SK-N-SH (cell line): Measurements from ENCODE around the gene TMEM229A. TPM values are rescaled to one million over a fixed set of nuclear protein-coding genes. Genes with fewer than 3 reads are reported as not detected.

ENCODE experiments used
- CTCF ChIA-PET: fragments of 300-600, 350-600 bp; formaldehyde crosslinking; extraction: SDS; loops from one replicate; lab custom pipeline; 2021; lab: Yijun Ruan, JAX
- POLR2A ChIA-PET: fragments of 350-600 bp; sonication (Branson Sonifier 250); formaldehyde crosslinking; extraction: SDS; loops from one replicate; lab custom pipeline; 2020; ENCODE audit warnings: antibody characterized with exemption, inconsistent platforms; lab: Yijun Ruan, JAX
- DNase-seq: peaks from one replicate; pipeline ENCODE4 v3.0.0; 2012
- H2AFZ ChIP-seq: fragments of 200-600 bp; sonication (generic); 2 replicates; pipeline ENCODE4 v1.8.1; 2016; ENCODE audit warnings: antibody characterized with exemption, mild to moderate bottlenecking, low read depth
- H3F3A ChIP-seq: fragments of 200-600 bp; sonication (generic); replicated peaks from 2 replicates; pipeline ENCODE3; 2016; ENCODE audit warnings: antibody characterized with exemption, mild to moderate bottlenecking; ENCODE audit not compliant: insufficient read depth
- H3K27ac ChIP-seq, 2 experiments: fragments of 200-500 bp in 1 of 2; fragments of 200-600 bp in 1 of 2; sonication (Bioruptor generic) in 1 of 2; sonication (generic), shearing (Covaris generic) in 1 of 2; 2 replicates each; pipeline versions ENCODE4 v1.5.1 to v1.6.1; 2014 to 2016; ENCODE audit warnings: low read depth in 2 of 2, inconsistent platforms in 1 of 2, low read length in 1 of 2, mild to moderate bottlenecking in 1 of 2, mixed read lengths in 1 of 2
- H3K27me3 ChIP-seq: fragments of 200-600 bp; sonication (generic), shearing (Covaris generic); 2 replicates; pipeline ENCODE4 v1.6.1; 2016; ENCODE audit warnings: mixed run types; ENCODE audit not compliant: insufficient read depth
- H3K36me3 ChIP-seq, 2 experiments: fragments of 200-500 bp in 1 of 2; fragments of 200-600 bp in 1 of 2; sonication (Bioruptor generic) in 1 of 2; sonication (generic) in 1 of 2; replicated peaks in 1 of 2; 2 replicates each; pipeline versions ENCODE3 to v1.5.1; 2014 to 2016; ENCODE audit warnings: low read length in 1 of 2, mild to moderate bottlenecking in 1 of 2; ENCODE audit not compliant: insufficient read depth in 2 of 2, control insufficient read depth in 1 of 2
- H3K4me1 ChIP-seq, 2 experiments: fragments of 200-500 bp in 1 of 2; fragments of 200-600 bp in 1 of 2; sonication (Bioruptor generic) in 1 of 2; sonication (generic), shearing (Covaris generic) in 1 of 2; 2 replicates each; pipeline versions ENCODE4 v1.5.1 to v1.6.1; 2014 to 2016; ENCODE audit warnings: low read depth in 1 of 2, low read length in 1 of 2, mixed run types in 1 of 2; ENCODE audit not compliant: insufficient read depth in 2 of 2, control insufficient read depth in 1 of 2
- H3K4me2 ChIP-seq: fragments of 200-600 bp; sonication (generic), shearing (Covaris generic); 2 replicates; pipeline ENCODE4 v1.6.1; 2017; ENCODE audit warnings: mixed run types
- H3K4me3 ChIP-seq, 2 experiments: fragments of 200-500 bp in 1 of 2; fragments of 200-600 bp in 1 of 2; sonication (Bioruptor generic) in 1 of 2; sonication (generic), shearing (Covaris generic) in 1 of 2; 2 replicates each; pipeline versions ENCODE4 v1.5.1 to v1.8.1; 2014 to 2016; ENCODE audit warnings: low read depth in 2 of 2, inconsistent platforms in 1 of 2, low read length in 1 of 2, mild to moderate bottlenecking in 1 of 2, mixed read lengths in 1 of 2, moderate library complexity in 1 of 2
- H3K79me2 ChIP-seq: fragments of 200-600 bp; sonication (generic); 2 replicates; pipeline ENCODE4 v1.8.1; 2017; ENCODE audit warnings: mild to moderate bottlenecking; ENCODE audit not compliant: insufficient read depth
- H3K9ac ChIP-seq: fragments of 200-600 bp; sonication (generic); 2 replicates; pipeline ENCODE4 v1.6.1; 2017; ENCODE audit warnings: mixed run types
- H3K9me2 ChIP-seq: fragments of 200-600 bp; sonication (generic); 2 replicates; pipeline ENCODE4 v1.6.1; 2017; ENCODE audit warnings: mixed run types
- H3K9me3 ChIP-seq: fragments of 200-600 bp; sonication (generic); 2 replicates; pipeline ENCODE4 v1.6.1; 2017; ENCODE audit warnings: mixed run types, mild to moderate bottlenecking, moderate library complexity
- H4K20me1 ChIP-seq: fragments of 200-600 bp; sonication (generic); 2 replicates; pipeline ENCODE4 v1.6.1; 2017; ENCODE audit warnings: mild to moderate bottlenecking, mixed run types; ENCODE audit not compliant: insufficient read depth
- CHD2 ChIP-seq: fragments of 150-350 bp; IDR thresholded peaks from 2 replicates; pipeline ENCODE4 v1.6.1; 2018; ENCODE audit warnings: low read length; ENCODE audit not compliant: partially characterized antibody
- ELF1 ChIP-seq: IDR thresholded peaks from 2 replicates; pipeline ENCODE4 v1.4.0; 2012
- EP300 ChIP-seq, 2 experiments: IDR thresholded peaks; 2 replicates each; pipeline versions ENCODE4 v1.4.0 to v1.6.1; 2012; ENCODE audit warnings: borderline replicate concordance in 1 of 2, low read depth in 1 of 2, low read length in 1 of 2
- FOXM1 ChIP-seq: IDR thresholded peaks from 2 replicates; pipeline ENCODE4 v1.4.0; 2012; ENCODE audit warnings: low read depth, mild to moderate bottlenecking
- JUND ChIP-seq: IDR thresholded peaks from 2 replicates; pipeline ENCODE4 v1.4.0; 2012
- MEF2A ChIP-seq: IDR thresholded peaks from 2 replicates; pipeline ENCODE4 v1.4.0; 2012; ENCODE audit warnings: low read depth, borderline replicate concordance
- MXI1 ChIP-seq: IDR thresholded peaks from 2 replicates; pipeline ENCODE4 v1.6.1; 2012; ENCODE audit warnings: mild to moderate bottlenecking, low read depth, low read length, improper control_type of control experiment
- NFIC ChIP-seq: IDR thresholded peaks from 2 replicates; pipeline ENCODE4 v1.4.0; 2012; ENCODE audit warnings: borderline replicate concordance
- PBX3 ChIP-seq: IDR thresholded peaks from 2 replicates; pipeline ENCODE4; 2012
- RCOR1 ChIP-seq: fragments of 150-350 bp; IDR thresholded peaks from 2 replicates; pipeline ENCODE4 v1.6.1; 2017; ENCODE audit warnings: antibody characterized with exemption, low read length
- RFX5 ChIP-seq: IDR thresholded peaks from 2 replicates; pipeline ENCODE4 v1.6.1; 2012; ENCODE audit warnings: mild to moderate bottlenecking, improper control_type of control experiment, low read length
- RXRA ChIP-seq: IDR thresholded peaks from 2 replicates; pipeline ENCODE4 v1.4.0; 2012; ENCODE audit warnings: low read depth, mild to moderate bottlenecking, borderline replicate concordance
- SIN3A ChIP-seq: IDR thresholded peaks from 2 replicates; pipeline ENCODE4 v1.6.1; 2012; ENCODE audit warnings: low read depth, mild to moderate bottlenecking, low read length, moderate library complexity, borderline replicate concordance
- SMC3 ChIP-seq: IDR thresholded peaks from 2 replicates; pipeline ENCODE4 v1.6.1; 2012; ENCODE audit warnings: low read depth, low read length, improper control_type of control experiment
- TAF1 ChIP-seq: IDR thresholded peaks from 2 replicates; pipeline ENCODE4 v1.6.1; 2012; ENCODE audit warnings: low read depth, mild to moderate bottlenecking, low read length, moderate library complexity, borderline replicate concordance
- TCF12 ChIP-seq: IDR thresholded peaks from 2 replicates; pipeline ENCODE4 v1.4.0; 2012
- WGBS: methylation state at CpG from one replicate; pipeline ENCODE4 v1.1.6; 2017; ENCODE audit warnings: low lambda C conversion rate; 5-methylcytosine and 5-hydroxymethylcytosine counted together
- polyA plus RNA-seq, 3 experiments: library from polyadenylated mRNA; depleted of rRNA; stranded (reverse); fragments of >200 nt; gene quantifications; 2 replicates each; pipeline ENCODE4 v1.2.3, GENCODE V29; 2012
- TF ChIP-seq, protein P1 (sequence below): IDR thresholded peaks from 2 replicates; pipeline ENCODE4 v1.4.0; 2012; ENCODE audit warnings: low read depth
- TF ChIP-seq, protein P2 (sequence below): fragments of 200-600 bp; sonication (generic); IDR thresholded peaks from 2 replicates; pipeline ENCODE4 v1.6.1; 2017; ENCODE audit warnings: antibody characterized with exemption, mild to moderate bottlenecking, moderate library complexity
- TF ChIP-seq, protein P3 (sequence below): fragments of 150-350 bp; IDR thresholded peaks from 2 replicates; pipeline ENCODE4 v1.6.1; 2017; ENCODE audit warnings: antibody characterized with exemption, low read length, low read depth, borderline replicate concordance

Gene TMEM229A
- polyA plus RNA-seq, 1 of the 3 experiments (the other 2 are of a cell fraction) = 0.35 TPM

GRCh38 chr7:124029396-124030188, 3.3 kb downstream of the TMEM229A start:
- POLR2A ChIA-PET = interaction anchor here (1.2 to 1.8 kb wide), 2 partner anchors 16 to 55 kb away, joined by 3 to 5 read pairs; no protein-coding TSS in a partner anchor
- TF ChIP-seq RCOR1 (no peak), MXI1 (peak; percentile 56), EP300 (IDR thresholded peaks at IDR 0.05; ENCODE audit: borderline replicate concordance in 1 of 2, low read depth in 1 of 2, low read length in 1 of 2) (peak in 1 of 2 experiments; percentile 19; a peak in 1 of 4 replicates)
- no peak overlapping the region for H3K9ac ChIP-seq
- no peaks in the 10 kb centered on the region for H4K20me1 ChIP-seq
- H3K9me2 ChIP-seq = no peaks in the 10 kb centered on the region
- no peaks in the 10 kb centered on the region for H3F3A ChIP-seq
- WGBS = 49% methylated on average over 4 of the region's 4 CpGs
- H3K27me3 ChIP-seq = peaks cover 37% of the 10 kb centered on the region
- CTCF ChIA-PET = interaction anchor here (0.7 to 2.0 kb wide), 7 partner anchors 10 to 756 kb away, joined by 3 to 10 read pairs (median 4); no protein-coding TSS in a partner anchor
- no peaks in the 10 kb centered on the region for H3K9me3 ChIP-seq
- peaks cover 4 to 20% of the 10 kb centered on the region in 2 experiments; a peak in 3 of 4 replicates for H3K4me1 ChIP-seq
- peak overlapping the region in 1 of 2 experiments; percentile 66; a peak in 2 of 4 replicates for H3K4me3 ChIP-seq
- no peak overlapping the region for H2AFZ ChIP-seq
- no peaks in the 10 kb centered on the region for H3K79me2 ChIP-seq
- peak overlapping the region in 1 of 2 experiments; percentile 90; a peak in 2 of 4 replicates for H3K27ac ChIP-seq
- no peaks in the 10 kb centered on the region for H3K36me3 ChIP-seq
- DNase-seq = no peak
- H3K4me2 ChIP-seq = no peak overlapping the region

- no peak overlapping the region for H2AFZ ChIP-seq
- no peak overlapping the region for H3K4me3 ChIP-seq
- ChIA-PET POLR2A (interaction anchor here (1.3 kb wide), 1 partner anchor 9 kb away, joined by 5 read pairs; no protein-coding TSS in a partner anchor), CTCF (interaction anchor here (0.7 to 2.4 kb wide), 9 partner anchors 9 to 74 kb away, joined by 3 to 10 read pairs (median 4); no protein-coding TSS in a partner anchor)
- peaks cover 17% of the 10 kb centered on the region for H3K27me3 ChIP-seq
- H3F3A ChIP-seq = no peaks in the 10 kb centered on the region
- H3K4me1 ChIP-seq = peaks cover under 1 to 9% of the 10 kb centered on the region in 2 experiments; a peak in 2 of 4 replicates
- H3K9me2 ChIP-seq = no peaks in the 10 kb centered on the region
- H3K36me3 ChIP-seq = no peaks in the 10 kb centered on the region
- no peaks in the 10 kb centered on the region for H4K20me1 ChIP-seq
- no peak overlapping the region for H3K4me2 ChIP-seq
- H3K79me2 ChIP-seq = no peaks in the 10 kb centered on the region
- WGBS = 94% methylated on average over 1 of the region's 1 CpG
- no peaks in the 10 kb centered on the region for H3K9me3 ChIP-seq
- H3K27ac ChIP-seq = no peak overlapping the region
- no peak overlapping the region for H3K9ac ChIP-seq
- DNase-seq = no peak
- TF ChIP-seq TAF1 (no peak), FOXM1 (no peak), SIN3A (no peak), SMC3 (no peak), RFX5 (no peak), MEF2A (no peak), PBX3 (no peak), RXRA (no peak), ELF1 (no peak), CHD2 (no peak), TCF12 (no peak), NFIC (no peak), JUND (no peak)
- TF ChIP-seq, protein P1, sequence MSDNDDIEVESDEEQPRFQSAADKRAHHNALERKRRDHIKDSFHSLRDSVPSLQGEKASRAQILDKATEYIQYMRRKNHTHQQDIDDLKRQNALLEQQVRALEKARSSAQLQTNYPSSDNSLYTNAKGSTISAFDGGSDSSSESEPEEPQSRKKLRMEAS = no peak
- TF ChIP-seq, protein P2, sequence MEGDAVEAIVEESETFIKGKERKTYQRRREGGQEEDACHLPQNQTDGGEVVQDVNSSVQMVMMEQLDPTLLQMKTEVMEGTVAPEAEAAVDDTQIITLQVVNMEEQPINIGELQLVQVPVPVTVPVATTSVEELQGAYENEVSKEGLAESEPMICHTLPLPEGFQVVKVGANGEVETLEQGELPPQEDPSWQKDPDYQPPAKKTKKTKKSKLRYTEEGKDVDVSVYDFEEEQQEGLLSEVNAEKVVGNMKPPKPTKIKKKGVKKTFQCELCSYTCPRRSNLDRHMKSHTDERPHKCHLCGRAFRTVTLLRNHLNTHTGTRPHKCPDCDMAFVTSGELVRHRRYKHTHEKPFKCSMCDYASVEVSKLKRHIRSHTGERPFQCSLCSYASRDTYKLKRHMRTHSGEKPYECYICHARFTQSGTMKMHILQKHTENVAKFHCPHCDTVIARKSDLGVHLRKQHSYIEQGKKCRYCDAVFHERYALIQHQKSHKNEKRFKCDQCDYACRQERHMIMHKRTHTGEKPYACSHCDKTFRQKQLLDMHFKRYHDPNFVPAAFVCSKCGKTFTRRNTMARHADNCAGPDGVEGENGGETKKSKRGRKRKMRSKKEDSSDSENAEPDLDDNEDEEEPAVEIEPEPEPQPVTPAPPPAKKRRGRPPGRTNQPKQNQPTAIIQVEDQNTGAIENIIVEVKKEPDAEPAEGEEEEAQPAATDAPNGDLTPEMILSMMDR = no peak
- TF ChIP-seq, protein P3, sequence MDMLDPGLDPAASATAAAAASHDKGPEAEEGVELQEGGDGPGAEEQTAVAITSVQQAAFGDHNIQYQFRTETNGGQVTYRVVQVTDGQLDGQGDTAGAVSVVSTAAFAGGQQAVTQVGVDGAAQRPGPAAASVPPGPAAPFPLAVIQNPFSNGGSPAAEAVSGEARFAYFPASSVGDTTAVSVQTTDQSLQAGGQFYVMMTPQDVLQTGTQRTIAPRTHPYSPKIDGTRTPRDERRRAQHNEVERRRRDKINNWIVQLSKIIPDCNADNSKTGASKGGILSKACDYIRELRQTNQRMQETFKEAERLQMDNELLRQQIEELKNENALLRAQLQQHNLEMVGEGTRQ = no peak
Measured at GRCh38 chr7:124027236-124027635, 5.6 kb downstream of the TMEM229A start.
